ENCODE data around the gene HESX1. TPM values are rescaled to one million over a fixed set of nuclear protein-coding genes. Genes with fewer than 3 reads are reported as not detected.
A peak's percentile ranks its signal among the peaks of the same experiment; 100 is the strongest.

The HESX1 gene
- total and polyA plus RNA-seq, 2 of the 13 experiments (the other 11 are each of a cell fraction or from before 2014, with no cell fraction given) = 0.57 to 0.75 TPM

- TF ChIP-seq MAZ (IDR thresholded peaks at IDR 0.05; ENCODE audit: borderline replicate concordance, low read depth, low read length) (no peak), MAZ (CRISPR knock-in tag; IDR thresholded peaks at IDR 0.05; ENCODE audit: low read depth) (peak; percentile 82), RNF2 (conservative IDR thresholded peaks at IDR 0.05; ENCODE audit: low read depth) (no peak), ZNF142 (CRISPR knock-in tag; IDR thresholded peaks at IDR 0.05) (peak; percentile 84; the same call in 1 of the 2 replicates), ZNF234 (CRISPR knock-in tag; conservative IDR thresholded peaks at IDR 0.05) (0 out of 2 replicates have a peak, but pooled peaks have one; percentile 26), FOXK1 (CRISPR knock-in tag; IDR thresholded peaks at IDR 0.05; ENCODE audit: borderline replicate concordance, low read depth) (no peak), REL (CRISPR knock-in tag; conservative IDR thresholded peaks at IDR 0.05) (no peak), ZNF710 (CRISPR knock-in tag; IDR thresholded peaks at IDR 0.05; ENCODE audit: borderline replicate concordance) (no peak), MTF2 (CRISPR knock-in tag; IDR thresholded peaks at IDR 0.05; ENCODE audit: borderline replicate concordance) (no peak), UBTF (CRISPR knock-in tag; IDR thresholded peaks at IDR 0.05) (peak; percentile 90; the same call in 1 of the 2 replicates), ZMYM3 (CRISPR knock-in tag; IDR thresholded peaks at IDR 0.05) (no peak; the same call in 1 of the 2 replicates), MLLT10 (CRISPR knock-in tag; IDR thresholded peaks at IDR 0.05) (no peak), ZMAT5 (CRISPR knock-in tag; IDR thresholded peaks at IDR 0.05; ENCODE audit: borderline replicate concordance, low read depth) (no peak)
These were observed 28.4 kb upstream of the HESX1 start (continued) for GRCh38 chr3:57227930-57228751.
